Kidney (tissue), 14 donors: ENCODE data around the gene TBC1D32. TPM values are rescaled to one million over a fixed set of nuclear protein-coding genes. Genes with fewer than 3 reads are reported as not detected.

ENCODE experiments used
- DNase-seq, 5 donors: peaks; one replicate each; pipeline ENCODE4 v3.0.0-alpha.2; 2013 to 2020
- FAIRE-seq: peaks from 2 replicates; lab custom pipeline; 2012; peaks lifted over from hg19 to GRCh38; lab: Jason Lieb, UNC
- H3K27ac ChIP-seq, 2 donors: one replicate each; pipeline ENCODE4 v1.7.0; 2013; ENCODE audit warnings: low read depth in 2 of 2, low read length in 2 of 2, inconsistent platforms in 1 of 2
- H3K27me3 ChIP-seq: one replicate; pipeline ENCODE4 v1.7.1; 2013; ENCODE audit warnings: low read length, inconsistent platforms; ENCODE audit not compliant: control insufficient read depth, insufficient read depth
- H3K36me3 ChIP-seq, 3 donors: one replicate each; pipeline versions ENCODE4 v1.7.0 to v1.7.1; 2013; ENCODE audit warnings: low read length in 3 of 3, control low read depth in 1 of 3, inconsistent platforms in 1 of 3; ENCODE audit not compliant: insufficient read depth in 3 of 3, control insufficient read depth in 2 of 3
- H3K4me1 ChIP-seq, 3 donors: one replicate each; pipeline versions ENCODE4 v1.7.0 to v1.7.1; 2013; ENCODE audit warnings: low read length in 3 of 3, inconsistent platforms in 1 of 3, low read depth in 1 of 3; ENCODE audit not compliant: control insufficient read depth in 2 of 3, insufficient read depth in 2 of 3
- H3K4me3 ChIP-seq, 3 donors: one replicate each; pipeline versions ENCODE4 v1.7.0 to v1.8.1; 2013; ENCODE audit warnings: low read length in 3 of 3, control low read depth in 1 of 3, inconsistent platforms in 1 of 3
- H3K9ac ChIP-seq, 3 donors: one replicate each; pipeline versions ENCODE4 v1.7.0 to v1.7.1; 2013; ENCODE audit warnings: low read length in 3 of 3, control low read depth in 1 of 3, inconsistent platforms in 1 of 3
- H3K9me3 ChIP-seq, 3 donors: one replicate each; pipeline versions ENCODE4 v1.7.0 to v1.7.1; 2013; ENCODE audit warnings: low read length in 3 of 3, control low read depth in 1 of 3, inconsistent platforms in 1 of 3; ENCODE audit not compliant: control insufficient read depth in 2 of 3, insufficient read depth in 1 of 3
- intact Hi-C: fragments of 100-400 bp; cut with DNase I; formaldehyde crosslinking; loops from one replicate; pipeline ENCODE4 v1.11.1; 2022
- polyA plus RNA-seq: library from polyadenylated mRNA; stranded (reverse); fragments of 350-450 nt; fragmentation: Illumina TruSeq; extraction: RNeasy Lipid Tissue Mini Kit (QIAGEN cat#74804); gene quantifications from one replicate; pipeline ENCODE4 v1.2.3, GENCODE V29; 2014; ENCODE audit warnings: low read depth, low replicate concordance; ENCODE audit not compliant: insufficient read depth
- total RNA-seq: library from RNA; stranded (reverse); fragmentation: NEBNext Ultra II Directional; extraction: Animal tissue kit (Norgen Biotek cat#: 25700); gene quantifications from one replicate; pipeline ENCODE4 v1.2.1, GENCODE V29; 2021
- TF ChIP-seq, protein P1 (sequence below): IDR thresholded peaks from 3 replicates; pipeline ENCODE4 v1.5.1; 2012; ENCODE audit warnings: mild to moderate bottlenecking, moderate library complexity, borderline replicate concordance; ENCODE audit not compliant: insufficient read depth; ENCODE audit errors: extremely low read depth
- donor health status: control.
- donor health status: control.
- donor health status: control.
- donor health status: control.
- donor health status: control.
- donor health status: DM: yes; HTN: yes; CAD: no.
- donor health status: Normal renal cell carcinoma (clear cell type).

TBC1D32 gene
- total and polyA plus RNA-seq, 2 donors from 2014 or later = 1.9 to 12.4 TPM

DNA sequence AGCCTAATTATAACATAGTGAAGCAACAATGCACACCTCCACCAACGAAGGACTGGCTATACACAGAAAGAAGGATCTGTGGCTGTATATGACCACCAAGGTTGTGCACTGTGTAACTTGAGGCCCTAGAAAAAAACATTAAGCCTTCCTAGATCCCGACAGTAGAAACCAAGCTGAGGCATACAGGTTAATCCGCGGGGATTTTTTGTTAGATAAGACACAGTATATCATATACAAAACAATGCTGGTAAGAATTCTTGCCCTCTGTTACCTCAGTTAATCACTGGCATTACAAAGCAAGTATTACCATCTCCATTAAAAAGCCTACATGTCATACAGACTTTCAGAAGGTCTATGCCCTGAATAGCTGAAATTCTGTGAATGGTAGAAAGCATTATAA is 228.8 kb downstream of the TBC1D32 start:
- FAIRE-seq = no peak
- H3K9ac ChIP-seq = no peak overlapping the region
- TF ChIP-seq, protein P1, sequence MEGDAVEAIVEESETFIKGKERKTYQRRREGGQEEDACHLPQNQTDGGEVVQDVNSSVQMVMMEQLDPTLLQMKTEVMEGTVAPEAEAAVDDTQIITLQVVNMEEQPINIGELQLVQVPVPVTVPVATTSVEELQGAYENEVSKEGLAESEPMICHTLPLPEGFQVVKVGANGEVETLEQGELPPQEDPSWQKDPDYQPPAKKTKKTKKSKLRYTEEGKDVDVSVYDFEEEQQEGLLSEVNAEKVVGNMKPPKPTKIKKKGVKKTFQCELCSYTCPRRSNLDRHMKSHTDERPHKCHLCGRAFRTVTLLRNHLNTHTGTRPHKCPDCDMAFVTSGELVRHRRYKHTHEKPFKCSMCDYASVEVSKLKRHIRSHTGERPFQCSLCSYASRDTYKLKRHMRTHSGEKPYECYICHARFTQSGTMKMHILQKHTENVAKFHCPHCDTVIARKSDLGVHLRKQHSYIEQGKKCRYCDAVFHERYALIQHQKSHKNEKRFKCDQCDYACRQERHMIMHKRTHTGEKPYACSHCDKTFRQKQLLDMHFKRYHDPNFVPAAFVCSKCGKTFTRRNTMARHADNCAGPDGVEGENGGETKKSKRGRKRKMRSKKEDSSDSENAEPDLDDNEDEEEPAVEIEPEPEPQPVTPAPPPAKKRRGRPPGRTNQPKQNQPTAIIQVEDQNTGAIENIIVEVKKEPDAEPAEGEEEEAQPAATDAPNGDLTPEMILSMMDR = no peak
- no peaks in the 10 kb centered on the region for H3K36me3 ChIP-seq
- H3K27me3 ChIP-seq = no peaks in the 10 kb centered on the region
- no peaks in the 10 kb centered on the region for H3K9me3 ChIP-seq
- no peak overlapping the region for H3K27ac ChIP-seq
- no peaks in the 10 kb centered on the region for H3K4me1 ChIP-seq
- no peak overlapping the region for H3K4me3 ChIP-seq
- DNase-seq = no peak
- intact Hi-C loops = no loop called here

DNA sequence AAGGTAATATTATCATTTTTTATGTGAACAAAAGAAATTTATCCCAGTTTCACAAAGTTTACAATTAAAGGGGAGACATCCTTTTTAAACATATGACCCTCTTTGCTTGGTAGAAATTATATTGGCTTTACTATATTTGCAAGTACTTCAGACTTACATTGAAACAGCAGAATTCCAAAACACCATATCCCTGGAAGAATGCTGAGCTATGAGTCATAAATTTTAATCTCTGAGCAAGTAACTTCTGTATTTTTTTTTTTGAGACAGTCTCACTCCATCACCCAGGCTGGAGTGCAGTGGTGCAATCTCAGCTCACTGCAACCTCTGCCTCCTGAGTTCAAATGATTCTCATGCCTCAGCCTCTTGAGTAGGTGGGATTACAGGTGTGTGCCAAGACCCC is 240.4 kb downstream of the TBC1D32 start:
- DNase-seq = no peak
- Histone ChIP-seq H3K27ac (no peak overlapping the region), H3K9ac (no peak overlapping the region), H3K9me3 (no peaks in the 10 kb centered on the region), H3K4me3 (no peak overlapping the region), H3K27me3 (no peaks in the 10 kb centered on the region), H3K4me1 (no peaks in the 10 kb centered on the region), H3K36me3 (no peaks in the 10 kb centered on the region)
- no peak for FAIRE-seq
- intact Hi-C loops = no loop called here
- TF ChIP-seq, protein P1 = no peak

DNA sequence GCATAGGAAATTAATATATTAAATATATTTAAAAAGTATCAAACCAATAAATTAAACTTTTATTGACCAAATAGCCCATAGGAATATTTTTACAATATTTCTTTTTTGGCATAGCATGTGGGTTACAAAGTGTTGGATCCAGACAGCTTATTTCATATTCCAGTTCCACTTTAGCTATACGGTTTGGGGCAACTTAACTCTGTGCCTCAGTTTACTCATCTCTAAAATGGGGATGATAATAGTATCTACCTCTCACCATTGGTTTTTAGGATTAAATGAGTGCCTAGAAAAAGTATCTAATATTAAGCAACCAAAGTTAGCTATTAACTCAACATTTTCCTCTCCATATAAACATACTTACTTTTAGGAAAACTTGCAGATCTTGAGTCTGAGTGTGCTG is 243.8 kb downstream of the TBC1D32 start:
- DNase-seq (no peak), FAIRE-seq (no peak)
- Histone ChIP-seq H3K4me3 (no peak overlapping the region), H3K4me1 (no peaks in the 10 kb centered on the region), H3K9me3 (no peaks in the 10 kb centered on the region), H3K27me3 (no peaks in the 10 kb centered on the region), H3K36me3 (no peaks in the 10 kb centered on the region), H3K9ac (no peak overlapping the region), H3K27ac (no peak overlapping the region)
- TF ChIP-seq, protein P1 = no peak
- intact Hi-C loops = no loop called here

DNA sequence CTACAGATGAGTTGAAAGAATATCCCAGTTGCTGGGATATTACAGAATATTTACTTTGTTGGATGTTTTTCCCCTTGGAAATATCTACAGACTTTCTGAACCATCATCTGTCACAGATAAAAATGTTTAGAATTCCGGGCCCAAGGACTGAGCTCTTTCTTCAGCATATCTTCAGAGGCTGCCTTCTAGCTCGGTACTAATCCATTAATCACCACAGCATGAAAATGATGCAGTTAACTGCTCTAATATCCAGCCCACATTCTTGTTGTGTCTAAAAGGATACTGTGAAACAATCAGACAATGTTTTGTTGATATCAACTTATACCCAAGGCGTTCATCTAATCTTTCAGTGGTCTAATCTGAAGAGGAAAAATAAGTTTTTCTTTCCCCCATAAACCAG is 247.4 kb downstream of the TBC1D32 start:
- H3K27me3 ChIP-seq = no peaks in the 10 kb centered on the region
- intact Hi-C loops = no loop called here
- FAIRE-seq (no peak), DNase-seq (no peak)
- no peaks in the 10 kb centered on the region for H3K9me3 ChIP-seq
- H3K9ac ChIP-seq = no peak overlapping the region
- H3K27ac ChIP-seq = no peak overlapping the region
- no peaks in the 10 kb centered on the region for H3K4me1 ChIP-seq
- no peaks in the 10 kb centered on the region for H3K36me3 ChIP-seq
- TF ChIP-seq, protein P1 = no peak
- H3K4me3 ChIP-seq = no peak overlapping the region
